Medulla oblongata (tissue), 1 donor: ENCODE data around the gene ARHGEF17.

Experiments used
- DNase-seq: peaks from one replicate; pipeline ENCODE4 v3.0.0-alpha.2; 2015; ENCODE audit errors: extremely low spot score

The ARHGEF17 gene

GRCh38 chr11:73312036-73312435 lies 4.0 kb downstream of the ARHGEF17 start:
- no peak for DNase-seq

- no peak for DNase-seq
Observed at GRCh38 chr11:73312851-73313327, 4.8 kb downstream of the ARHGEF17 start.

GRCh38 chr11:73313652-73314051 lies 5.6 kb downstream of the ARHGEF17 start:
- no peak for DNase-seq

- DNase-seq: peak; percentile 86
Observed at GRCh38 chr11:73314117-73314961, 6.3 kb downstream of the ARHGEF17 start.

GRCh38 chr11:73315293-73316020 lies 7.4 kb downstream of the ARHGEF17 start:
- no peak for DNase-seq

- DNase-seq: no peak
Observed at GRCh38 chr11:73316422-73316821, 8.3 kb downstream of the ARHGEF17 start.

- DNase-seq: peak; percentile 88
Observed at GRCh38 chr11:73317373-73317772, 9.3 kb downstream of the ARHGEF17 start.

GRCh38 chr11:73317803-73318202 lies 9.7 kb downstream of the ARHGEF17 start:
- no peak for DNase-seq

GRCh38 chr11:73318501-73319011 lies 10.5 kb downstream of the ARHGEF17 start:
- no peak for DNase-seq

- DNase-seq: no peak
Observed at GRCh38 chr11:73320763-73321603, 12.9 kb downstream of the ARHGEF17 start.

- no peak for DNase-seq
Observed at GRCh38 chr11:73321604-73322381, 13.7 kb downstream of the ARHGEF17 start.

GRCh38 chr11:73322382-73323306 lies 14.6 kb downstream of the ARHGEF17 start:
- no peak for DNase-seq

- peak; percentile 66 for DNase-seq
Observed at GRCh38 chr11:73323464-73323863, 15.4 kb downstream of the ARHGEF17 start.

- DNase-seq: no peak
Observed at GRCh38 chr11:73324116-73324515, 16.0 kb downstream of the ARHGEF17 start.

GRCh38 chr11:73324665-73325035 lies 16.6 kb downstream of the ARHGEF17 start:
- DNase-seq: no peak

- no peak for DNase-seq
Observed at GRCh38 chr11:73325036-73325981, 17.2 kb downstream of the ARHGEF17 start.

GRCh38 chr11:73326929-73327811 lies 19.1 kb downstream of the ARHGEF17 start:
- no peak for DNase-seq
